GM19324 (cell line): ENCODE results near the gene DAB2.
"Not testable (repeated sequence)": the region's sequence is repeated elsewhere in the genome, so short reads cannot be mapped to it uniquely, and the experiment has no call there.

ENCODE experiments used
- ATAC-seq: cut with Tn5 transposase; IDR thresholded peaks from one replicate; pipeline ENCODE4 v1.9.1; 2021; ENCODE audit warnings: mild to moderate bottlenecking, moderate library complexity; ENCODE audit not compliant: unreplicated experiment, low FRiP score

Gene DAB2

DNA sequence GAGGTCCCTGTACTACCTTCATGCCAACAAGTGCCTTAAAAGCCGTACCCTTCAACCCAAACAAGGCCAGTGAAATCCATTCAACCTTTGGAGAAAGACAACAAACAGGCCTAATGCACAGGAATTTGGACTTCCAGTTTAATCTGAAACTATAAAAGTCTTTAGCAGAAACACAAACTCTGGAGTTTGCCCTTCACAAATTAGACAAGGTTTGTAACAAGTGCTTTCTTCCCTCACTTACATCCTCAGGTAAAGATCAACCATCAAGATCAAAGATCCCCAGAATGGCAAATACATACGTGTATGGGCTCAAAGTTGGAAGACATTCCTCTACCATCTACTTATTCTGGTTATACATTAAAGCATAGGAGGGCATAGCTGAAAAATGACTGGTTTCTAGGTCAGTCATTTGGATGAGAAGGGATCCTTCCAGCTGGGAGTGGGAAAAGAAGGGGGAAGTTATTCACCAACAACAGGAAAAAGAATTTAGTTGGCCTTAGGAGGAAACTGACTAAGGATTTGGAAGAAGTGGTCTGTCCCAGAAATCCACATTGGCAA lies 2.0 kb downstream of the DAB2 start:
- ATAC-seq: no peak

DNA sequence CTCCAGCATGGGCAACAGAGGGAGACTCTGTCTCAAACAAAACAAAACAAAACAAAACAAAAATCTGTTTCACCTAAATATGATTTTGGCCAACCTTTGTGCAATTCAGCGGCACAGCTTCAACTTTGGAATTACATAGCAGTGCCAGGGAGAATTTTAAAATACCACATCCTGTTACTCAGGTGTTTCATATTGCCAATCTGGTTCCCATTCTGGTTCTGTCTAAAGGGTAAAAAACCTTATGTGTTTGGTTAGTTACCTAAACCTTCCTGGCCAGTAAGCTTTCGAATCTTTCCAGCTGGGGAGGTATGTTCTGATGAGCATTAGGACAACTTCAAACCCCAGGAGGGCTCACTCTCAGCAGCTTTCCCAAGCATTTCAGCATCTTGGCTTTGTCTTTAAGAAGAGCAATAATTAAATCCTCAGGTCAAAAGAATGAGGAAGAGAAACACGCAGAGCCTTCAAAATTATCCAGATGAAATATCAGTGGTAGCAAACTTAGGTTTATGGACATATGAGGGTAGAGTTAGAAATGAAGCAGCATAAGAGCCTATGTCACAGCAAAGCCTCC lies 2.7 kb downstream of the DAB2 start:
- no peak for ATAC-seq

DNA sequence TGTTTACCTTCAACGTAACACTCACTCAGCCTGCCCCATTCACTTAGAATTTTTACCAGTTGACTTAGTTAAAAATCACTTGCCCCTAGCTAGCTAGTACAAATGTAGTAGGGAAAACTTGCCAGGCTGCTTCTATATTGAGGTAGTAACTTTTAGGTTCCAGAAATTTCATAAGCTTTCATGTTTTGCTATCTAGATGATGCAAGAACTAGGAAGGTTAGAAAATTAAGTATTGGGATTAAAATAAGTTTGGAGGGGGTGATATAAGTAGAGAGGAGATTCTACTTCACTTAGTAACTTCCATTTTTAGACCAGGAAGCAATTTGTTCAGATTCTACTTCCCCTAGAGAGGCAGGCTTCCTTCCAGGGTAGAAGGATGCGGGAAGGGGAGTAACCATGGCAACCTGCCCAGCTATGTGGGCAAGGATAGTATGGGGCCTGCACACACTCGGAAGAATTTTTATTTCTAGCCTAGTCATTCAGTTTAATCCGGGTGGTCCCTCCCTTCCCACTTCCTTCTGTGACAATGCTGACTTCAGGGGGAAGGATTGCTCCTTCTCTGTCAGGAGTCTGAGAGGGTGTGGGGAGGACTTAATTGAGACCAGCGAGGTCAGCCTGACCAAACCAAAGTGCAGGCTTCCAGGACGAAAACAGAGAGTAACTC lies 4.2 kb downstream of the DAB2 start:
- ATAC-seq: no peak

DNA sequence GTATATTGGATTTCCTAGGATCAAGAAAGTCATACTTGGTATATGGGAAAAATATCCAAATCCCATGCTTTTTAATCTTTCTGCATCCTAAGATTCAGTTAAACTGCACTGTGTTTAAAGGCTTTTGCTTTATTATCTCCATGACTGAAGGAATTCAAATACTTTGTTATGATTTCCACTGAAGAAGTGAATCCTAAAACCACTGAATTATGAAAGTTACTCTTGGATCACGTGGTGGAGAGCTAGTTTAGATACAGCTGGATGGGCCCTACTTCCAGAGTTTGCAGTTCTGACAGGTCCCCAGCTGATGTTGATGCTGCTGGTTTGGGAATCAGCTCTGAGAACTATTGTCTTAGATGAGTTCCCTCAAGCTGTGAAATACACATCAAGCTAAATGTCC lies 5.0 kb downstream of the DAB2 start:
- no peak for ATAC-seq

DNA sequence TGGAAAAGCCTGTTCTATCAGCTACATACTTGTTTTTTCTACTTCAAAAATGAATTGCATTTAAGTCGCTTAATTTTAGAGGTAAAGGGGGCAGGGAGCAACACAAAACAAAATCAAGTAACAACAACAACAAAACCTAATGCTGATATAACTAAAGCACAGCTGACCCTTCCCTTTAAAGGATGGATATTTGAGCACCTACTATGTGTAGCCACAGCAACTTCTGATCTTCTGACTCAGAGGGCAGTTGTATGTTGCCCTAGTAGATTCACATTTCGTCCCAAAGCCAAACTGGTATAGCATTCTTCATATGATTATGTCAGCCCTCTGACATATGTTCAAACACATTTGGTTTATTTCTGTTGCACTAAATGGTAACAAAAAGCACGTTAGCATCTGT lies 6.8 kb downstream of the DAB2 start:
- ATAC-seq: no peak

DNA sequence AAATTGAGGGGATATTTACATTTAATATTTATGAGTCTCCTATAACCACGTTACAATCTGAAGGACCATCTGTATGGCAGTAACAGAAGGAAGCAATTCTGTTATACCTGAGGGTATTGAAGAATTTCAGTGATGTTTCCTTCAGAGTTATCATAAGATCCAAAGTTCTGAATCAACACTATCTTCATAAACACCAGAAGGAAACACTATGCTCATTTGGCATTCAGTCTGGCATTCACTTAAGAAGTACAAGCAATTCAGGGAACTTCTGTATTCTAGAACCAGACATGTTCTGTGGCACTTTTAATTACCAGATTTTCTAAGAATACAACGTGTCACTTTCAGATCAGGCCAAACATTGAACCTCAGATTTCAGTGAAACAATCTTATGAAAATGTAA lies 9.6 kb downstream of the DAB2 start:
- no peak for ATAC-seq

DNA sequence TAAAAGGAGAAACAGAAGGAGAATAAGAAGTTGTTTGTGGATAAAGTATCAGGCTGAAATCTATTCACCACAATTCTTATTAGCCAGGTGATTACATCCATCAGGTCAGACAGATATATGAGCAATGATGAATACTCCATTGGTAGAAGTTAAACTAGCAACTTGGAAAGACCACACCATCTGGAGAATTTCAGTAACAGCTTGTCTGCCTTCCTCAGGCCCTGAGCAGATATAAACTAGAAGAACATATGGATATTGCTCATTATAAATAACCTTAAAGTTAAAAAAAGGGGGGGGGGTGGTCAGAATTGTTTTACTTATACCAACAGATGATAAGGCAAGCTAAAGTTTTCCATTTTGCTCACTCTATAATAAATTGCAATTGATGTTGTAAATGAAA lies 10.4 kb downstream of the DAB2 start:
- no peak for ATAC-seq

DNA sequence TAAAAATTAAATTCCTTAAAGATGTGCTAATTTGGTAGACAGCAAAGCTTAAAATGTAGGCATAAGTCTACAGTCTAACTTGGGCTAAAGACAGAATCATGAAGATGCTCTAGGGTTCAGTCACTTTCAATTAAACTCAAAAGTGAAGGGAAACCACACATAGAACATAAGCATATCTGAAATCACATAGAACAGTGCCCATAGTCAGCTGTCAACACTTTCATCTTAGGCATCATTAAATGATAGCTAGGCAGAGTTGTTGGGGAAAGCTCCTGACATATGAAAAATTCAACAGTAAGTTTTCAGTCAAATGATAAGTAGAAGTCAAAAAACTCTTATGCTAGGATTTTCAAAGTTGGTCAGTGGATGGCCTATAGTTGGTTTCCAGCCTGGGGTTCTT lies 11.0 kb downstream of the DAB2 start:
- ATAC-seq: no peak

DNA sequence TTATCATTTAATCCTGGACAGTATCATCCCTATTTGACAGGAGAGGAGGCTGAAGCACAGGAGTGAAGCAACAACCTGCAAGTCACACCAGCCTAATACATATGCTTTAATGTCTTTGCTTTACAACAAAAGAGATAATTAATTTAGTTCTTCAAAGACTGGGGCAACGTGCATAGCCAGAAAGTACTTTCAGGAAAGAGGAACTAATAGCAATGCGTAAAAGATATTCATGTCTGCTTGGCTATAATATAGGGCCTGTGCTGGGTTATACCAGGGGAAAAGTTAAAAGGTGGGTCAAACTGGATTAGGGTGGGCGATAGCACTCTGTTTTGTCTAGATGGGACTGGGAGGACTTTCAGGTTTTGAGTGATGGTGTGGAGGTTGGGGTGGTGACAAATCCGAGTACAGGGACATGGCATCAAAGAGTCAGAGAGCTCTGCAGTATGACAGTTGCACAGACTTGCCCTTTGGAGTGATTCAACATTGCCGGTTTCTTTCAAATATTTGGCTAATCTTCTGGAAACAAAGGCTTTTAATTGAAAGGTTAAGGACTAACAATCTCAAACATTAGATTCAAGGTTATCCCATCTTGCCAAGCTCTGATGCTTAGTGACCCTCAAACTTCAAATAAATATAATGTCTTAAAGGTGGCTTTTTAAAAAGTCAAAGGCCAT lies 11.9 kb downstream of the DAB2 start:
- ATAC-seq: no peak

GRCh38 chr5:39411985-39412384 lies 12.8 kb downstream of the DAB2 start:
- no peak for ATAC-seq

- no peak for ATAC-seq
Measured at GRCh38 chr5:39411061-39411460, 13.7 kb downstream of the DAB2 start.

GRCh38 chr5:39409033-39409432 lies 15.7 kb downstream of the DAB2 start:
- ATAC-seq: no peak

DNA sequence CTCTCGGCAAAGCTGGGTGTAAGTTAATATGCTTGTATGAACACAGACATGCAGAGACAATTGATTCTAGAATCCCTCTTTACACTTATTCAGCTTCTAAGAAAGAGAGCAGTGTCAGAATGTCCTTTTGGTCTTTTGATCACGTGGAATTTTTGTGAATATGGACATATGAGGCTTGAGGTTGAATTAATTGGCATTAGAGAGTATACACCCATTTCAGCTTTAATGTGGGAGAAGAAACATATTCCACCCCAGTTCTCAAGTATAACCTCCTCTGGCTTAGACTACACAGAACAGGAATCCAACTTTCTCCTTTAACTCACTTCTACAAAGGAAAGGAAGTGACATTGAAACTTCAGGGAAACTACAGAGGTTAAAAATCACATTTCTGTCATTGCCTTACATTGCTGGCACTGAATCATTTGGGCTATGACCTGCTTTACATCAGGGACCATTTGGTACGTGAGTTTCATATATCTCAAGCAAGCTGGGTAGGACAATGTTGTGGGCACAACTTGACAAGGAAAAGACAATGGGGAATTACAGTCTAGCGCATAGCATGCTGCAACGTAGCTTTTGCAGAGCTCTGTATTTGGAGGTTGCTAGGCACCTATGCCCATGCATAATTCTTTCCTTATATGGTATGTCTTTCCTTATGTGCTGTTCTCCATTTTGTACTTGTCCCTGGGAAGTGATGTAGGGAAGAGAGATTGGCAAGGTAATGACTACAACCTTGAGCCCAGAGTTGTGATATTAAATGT lies 19.5 kb downstream of the DAB2 start:
- no peak for ATAC-seq

DNA sequence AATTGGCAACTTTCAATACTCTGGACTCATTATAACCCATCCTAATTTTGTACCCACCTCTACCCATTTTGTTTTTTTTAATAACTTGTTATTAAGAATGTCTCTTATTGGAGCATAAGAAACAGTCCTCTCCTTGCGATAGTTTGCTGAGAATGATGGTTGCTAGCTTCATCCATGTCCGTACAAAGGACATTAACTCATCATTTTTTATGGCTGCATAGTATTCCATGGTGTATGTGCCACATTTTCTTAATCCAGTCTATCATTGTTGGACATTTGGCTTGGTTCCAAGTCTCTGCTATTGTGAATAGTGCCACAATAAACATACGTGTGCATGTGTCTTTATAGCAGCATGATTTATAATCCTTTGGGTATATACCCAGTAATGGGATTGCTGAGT lies 21.0 kb downstream of the DAB2 start:
- not testable (repeated sequence) for ATAC-seq

GRCh38 chr5:39402140-39402539 lies 22.6 kb downstream of the DAB2 start:
- ATAC-seq: not testable (repeated sequence)

- ATAC-seq: no peak
Measured at GRCh38 chr5:39400713-39401578, 23.8 kb downstream of the DAB2 start.

DNA sequence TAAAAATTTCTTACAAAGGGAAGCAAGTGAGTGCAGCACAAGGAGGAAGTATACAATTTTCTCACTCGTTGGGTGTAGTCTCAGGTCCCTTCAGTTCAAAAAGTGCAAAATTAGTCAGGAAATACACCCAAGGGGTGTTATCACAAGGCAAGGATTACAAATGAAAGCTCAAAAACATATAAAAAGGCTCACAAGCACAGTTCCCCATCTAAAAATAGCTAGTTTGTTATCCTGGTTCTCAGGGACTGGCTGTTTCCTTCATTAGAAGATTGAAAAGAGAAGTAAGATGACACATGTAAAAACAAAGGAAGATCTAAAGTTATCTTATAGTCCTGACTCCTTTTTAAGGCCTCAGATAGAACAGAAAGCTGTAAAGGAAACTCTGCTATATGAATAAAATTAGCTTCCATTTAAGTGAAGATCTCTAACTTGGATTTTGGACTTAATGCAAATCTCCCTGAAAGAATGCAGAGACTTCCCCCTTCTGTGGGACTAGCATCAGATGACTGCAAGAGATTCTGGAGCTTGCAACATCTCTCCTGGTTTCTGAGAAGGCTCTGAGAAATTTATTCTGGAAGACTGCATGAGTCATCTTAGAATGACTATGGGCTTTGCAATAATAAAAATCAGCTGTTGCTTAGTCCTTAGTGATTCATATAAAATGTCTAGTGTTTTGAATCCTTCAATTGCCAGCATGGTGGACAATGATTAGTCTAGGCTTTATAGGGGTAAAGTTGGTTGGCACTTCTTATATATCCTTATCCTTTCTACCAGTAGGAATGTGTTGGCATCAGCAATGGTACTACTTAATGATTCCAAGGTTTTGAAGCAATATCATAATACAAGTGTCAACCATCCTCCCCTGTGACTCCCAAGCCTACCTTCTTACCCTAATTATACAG lies 25.4 kb downstream of the DAB2 start:
- no peak for ATAC-seq

DNA sequence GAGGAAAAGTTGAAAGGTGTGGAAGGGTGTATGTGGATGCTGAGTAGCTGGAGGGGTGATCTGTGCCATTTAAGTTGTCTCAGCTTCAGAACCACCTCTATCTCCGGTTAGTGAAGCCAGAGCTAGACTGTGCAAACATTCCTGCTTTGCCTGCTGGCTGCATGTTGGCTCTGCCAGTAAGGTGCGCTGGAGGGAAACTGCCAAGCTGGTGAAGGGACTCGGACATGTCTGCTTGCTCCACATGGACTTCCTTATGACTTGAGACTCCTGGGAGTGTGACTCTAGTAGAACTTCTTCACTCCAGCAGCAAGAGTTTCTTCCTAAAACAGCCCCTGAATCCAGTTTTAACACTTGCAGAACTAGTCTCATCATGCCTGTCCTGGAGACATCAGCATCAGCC lies 27.9 kb downstream of the DAB2 start:
- no peak for ATAC-seq

GRCh38 chr5:39395521-39395920 lies 29.3 kb downstream of the DAB2 start:
- ATAC-seq: no peak
